H1 (cell line): ENCODE measurements around the gene SLC25A51. TPM values are rescaled to one million over a fixed set of nuclear protein-coding genes. Genes with fewer than 3 reads are reported as not detected.

Experiments
- CBX8 ChIP-seq: fragments of 300-800, 300-1000 bp; sonication (generic); IDR thresholded peaks from 2 replicates; pipeline ENCODE4 v1.7.1; 2016; ENCODE audit warnings: low read depth, low read length, borderline replicate concordance
- CEBPB ChIP-seq: IDR thresholded peaks from 2 replicates; pipeline ENCODE4 v1.6.1; 2012; ENCODE audit warnings: low read depth, low read length
- CHD1 ChIP-seq: IDR thresholded peaks from 2 replicates; pipeline ENCODE4 v1.6.1; 2012; ENCODE audit warnings: low read depth, low read length, improper control_type of control experiment
- CHD2 ChIP-seq: IDR thresholded peaks from 2 replicates; pipeline ENCODE4 v1.6.1; 2012; ENCODE audit warnings: low read length, improper control_type of control experiment
- CREB1 ChIP-seq: IDR thresholded peaks from 2 replicates; pipeline ENCODE4 v1.6.1; 2012; ENCODE audit warnings: inconsistent platforms
- CTBP2 ChIP-seq: IDR thresholded peaks from 2 replicates; pipeline ENCODE4 v1.7.0; 2011; ENCODE audit warnings: borderline replicate concordance, mild to moderate bottlenecking, moderate library complexity, mixed read lengths, low read length; ENCODE audit not compliant: insufficient read depth, insufficient read length
- EP300 ChIP-seq, 2 experiments: IDR thresholded peaks; 1 replicate in 1 of 2; 2 replicates in 1 of 2; pipeline ENCODE4 v1.6.1; 2011 to 2012; ENCODE audit warnings: low read depth in 2 of 2, low read length in 2 of 2, mild to moderate bottlenecking in 2 of 2, borderline replicate concordance in 1 of 2, inconsistent platforms in 1 of 2, moderate library complexity in 1 of 2
- MAFK ChIP-seq: IDR thresholded peaks from 2 replicates; pipeline ENCODE4 v1.6.1; 2012; ENCODE audit warnings: low read depth, mild to moderate bottlenecking, improper control_type of control experiment, low read length
- PHF8 ChIP-seq: fragments of 200-600 bp; sonication (generic); conservative IDR thresholded peaks from 2 replicates; pipeline ENCODE4 v1.7.1; 2012; ENCODE audit warnings: low read depth, mild to moderate bottlenecking, inconsistent platforms, low read length, moderate library complexity
- POU5F1 ChIP-seq: IDR thresholded peaks from 2 replicates; pipeline ENCODE4 v1.6.1; 2011; ENCODE audit warnings: low read depth, mild to moderate bottlenecking, low read length, moderate library complexity
- RAD21 ChIP-seq, 2 experiments: IDR thresholded peaks in 1 of 2; conservative IDR thresholded peaks in 1 of 2; 2 replicates each; pipeline ENCODE4 v1.6.1; 2011; ENCODE audit warnings: low read depth in 2 of 2, low read length in 2 of 2, improper control_type of control experiment in 1 of 2, inconsistent platforms in 1 of 2, mild to moderate bottlenecking in 1 of 2, moderate library complexity in 1 of 2
- RBBP5 ChIP-seq: IDR thresholded peaks from 2 replicates; pipeline ENCODE4 v1.7.1; 2012; ENCODE audit warnings: low read depth, mild to moderate bottlenecking, inconsistent platforms, low read length, moderate library complexity, borderline replicate concordance
- RNF2 ChIP-seq: fragments of 200-900, 300-1000 bp; sonication (generic); IDR thresholded peaks from 2 replicates; pipeline ENCODE4 v1.7.1; 2016; ENCODE audit warnings: borderline replicate concordance, low read depth, mild to moderate bottlenecking, antibody characterized with exemption, low read length; ENCODE audit not compliant: poor library complexity, severe bottlenecking; ENCODE audit errors: missing control alignments
- SP1 ChIP-seq: IDR thresholded peaks from 2 replicates; pipeline ENCODE4 v1.6.1; 2011; ENCODE audit warnings: low read depth, low read length
- SP4 ChIP-seq: IDR thresholded peaks from 2 replicates; pipeline ENCODE4 v1.6.1; 2012; ENCODE audit warnings: low read length, inconsistent platforms
- SRF ChIP-seq: IDR thresholded peaks from 2 replicates; pipeline ENCODE4 v1.6.1; 2011; ENCODE audit warnings: mild to moderate bottlenecking, low read depth, low read length, moderate library complexity
- TAF7 ChIP-seq: optimal IDR thresholded peaks from 2 replicates; pipeline ENCODE3; 2011; ENCODE audit warnings: low read depth, mild to moderate bottlenecking, inconsistent platforms, low read length, moderate library complexity, borderline replicate concordance
- TCF12 ChIP-seq: IDR thresholded peaks from 2 replicates; pipeline ENCODE4 v1.6.1; 2011; ENCODE audit warnings: low read depth, mild to moderate bottlenecking, low read length
- polyA plus RNA-seq, 7 experiments: library from polyadenylated mRNA; depleted of rRNA in 3 of 7; stranded (reverse) in 5 of 7; unstranded in 2 of 7; fragments of >200 nt in 5 of 7; fragments of 200-250 nt in 2 of 7; gene quantifications; 1 replicate in 5 of 7; 2 replicates in 1 of 7; 4 replicates in 1 of 7; pipeline versions ENCODE4 v1.2.1 to v1.2.3, GENCODE V29; 2011 to 2013; ENCODE audit warnings: missing spikeins in 2 of 7, mixed read lengths in 2 of 7
- total RNA-seq: library from RNA; stranded (reverse); fragmentation: NEBNext Ultra II Directional; extraction: Animal tissue kit (Norgen Biotek cat#: 25700); gene quantifications from 2 replicates; pipeline ENCODE4 v1.2.1, GENCODE V29; 2021
- TF ChIP-seq, protein P1 (sequence below): IDR thresholded peaks from 2 replicates; pipeline ENCODE4 v1.6.1; 2012; ENCODE audit warnings: inconsistent platforms
- TF ChIP-seq, protein P2 (sequence below): IDR thresholded peaks from 2 replicates; pipeline ENCODE4 v1.6.1; 2012; ENCODE audit warnings: low read length, inconsistent platforms
- TF ChIP-seq, protein P3 (sequence below): IDR thresholded peaks from 2 replicates; pipeline ENCODE4 v1.6.1; 2011; ENCODE audit warnings: low read length, improper control_type of control experiment

Gene SLC25A51
- total and polyA plus RNA-seq, 2 of the 8 experiments (the other 6 are each of a cell fraction or from before 2014, with no cell fraction given), result 8.0 to 14.5 TPM

DNA sequence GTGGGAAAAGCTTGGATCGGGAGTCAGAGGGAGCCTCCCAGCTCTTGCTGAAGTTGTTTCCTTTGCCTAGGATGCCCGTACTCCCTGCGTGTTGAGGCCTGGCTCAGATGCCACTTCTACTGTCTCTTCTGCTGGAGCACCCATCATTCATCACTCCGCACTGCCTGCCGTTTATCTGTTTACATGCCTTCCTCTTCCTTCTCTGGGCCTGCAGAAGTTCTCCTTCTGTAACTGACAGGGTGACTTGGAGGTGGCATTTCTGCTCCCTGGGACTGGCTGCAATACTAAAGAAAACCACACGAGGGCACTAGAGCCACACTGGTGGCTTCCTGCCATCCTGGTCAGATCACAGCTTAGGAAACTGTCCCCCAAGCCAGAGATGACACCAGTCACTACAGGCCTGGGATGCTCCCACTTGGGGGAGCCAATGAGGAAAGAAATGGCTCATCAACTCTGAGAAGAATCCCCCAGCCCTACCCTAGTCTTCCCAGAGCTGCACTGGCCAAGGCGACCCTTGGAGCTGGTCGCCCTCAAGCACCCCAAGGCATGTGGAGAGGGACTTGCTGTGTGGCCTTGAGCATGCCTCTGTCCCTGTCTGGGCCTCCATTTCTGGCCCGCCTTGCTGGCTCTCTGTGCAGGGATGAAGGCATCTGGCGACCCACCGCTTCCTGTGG, 9.7 kb upstream of the SLC25A51 start (continued):
- TF ChIP-seq, protein P1, sequence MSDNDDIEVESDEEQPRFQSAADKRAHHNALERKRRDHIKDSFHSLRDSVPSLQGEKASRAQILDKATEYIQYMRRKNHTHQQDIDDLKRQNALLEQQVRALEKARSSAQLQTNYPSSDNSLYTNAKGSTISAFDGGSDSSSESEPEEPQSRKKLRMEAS, result no peak
- TF ChIP-seq SP4, result no peak
- TF ChIP-seq CHD2, result no peak
- no peak for TF ChIP-seq CEBPB
- TF ChIP-seq MAFK, result no peak
- TF ChIP-seq SP1, result no peak
- TF ChIP-seq CTBP2, result no peak
- TF ChIP-seq TCF12, result no peak
- TF ChIP-seq EP300 (IDR thresholded peaks at IDR 0.05; ENCODE audit: borderline replicate concordance in 1 of 2, low read depth in 2 of 2, low read length in 2 of 2), result no peak
- no peak for TF ChIP-seq CHD1
- TF ChIP-seq POU5F1, result no peak
- no peak for TF ChIP-seq SRF
- TF ChIP-seq RNF2, result no peak
- TF ChIP-seq, protein P2, sequence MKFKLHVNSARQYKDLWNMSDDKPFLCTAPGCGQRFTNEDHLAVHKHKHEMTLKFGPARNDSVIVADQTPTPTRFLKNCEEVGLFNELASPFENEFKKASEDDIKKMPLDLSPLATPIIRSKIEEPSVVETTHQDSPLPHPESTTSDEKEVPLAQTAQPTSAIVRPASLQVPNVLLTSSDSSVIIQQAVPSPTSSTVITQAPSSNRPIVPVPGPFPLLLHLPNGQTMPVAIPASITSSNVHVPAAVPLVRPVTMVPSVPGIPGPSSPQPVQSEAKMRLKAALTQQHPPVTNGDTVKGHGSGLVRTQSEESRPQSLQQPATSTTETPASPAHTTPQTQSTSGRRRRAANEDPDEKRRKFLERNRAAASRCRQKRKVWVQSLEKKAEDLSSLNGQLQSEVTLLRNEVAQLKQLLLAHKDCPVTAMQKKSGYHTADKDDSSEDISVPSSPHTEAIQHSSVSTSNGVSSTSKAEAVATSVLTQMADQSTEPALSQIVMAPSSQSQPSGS, result peak; percentile 39; the same call in 1 of the 2 replicates
- TF ChIP-seq CBX8, result no peak
- TF ChIP-seq RBBP5, result no peak
- TF ChIP-seq PHF8, result no peak
- TF ChIP-seq RAD21 (IDR thresholded peaks at IDR 0.05 in 1 of 2, conservative IDR thresholded peaks at IDR 0.05 in 1 of 2; ENCODE audit: low read depth in 2 of 2, low read length in 2 of 2), result peak; percentile 100
- TF ChIP-seq, protein P3, sequence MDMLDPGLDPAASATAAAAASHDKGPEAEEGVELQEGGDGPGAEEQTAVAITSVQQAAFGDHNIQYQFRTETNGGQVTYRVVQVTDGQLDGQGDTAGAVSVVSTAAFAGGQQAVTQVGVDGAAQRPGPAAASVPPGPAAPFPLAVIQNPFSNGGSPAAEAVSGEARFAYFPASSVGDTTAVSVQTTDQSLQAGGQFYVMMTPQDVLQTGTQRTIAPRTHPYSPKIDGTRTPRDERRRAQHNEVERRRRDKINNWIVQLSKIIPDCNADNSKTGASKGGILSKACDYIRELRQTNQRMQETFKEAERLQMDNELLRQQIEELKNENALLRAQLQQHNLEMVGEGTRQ, result no peak
- peak; percentile 33; the same call in 1 of the 2 replicates for TF ChIP-seq CREB1
- no peak for TF ChIP-seq TAF7
